GM21526 (cell line): ENCODE results near the gene ATP13A3.

Experiments used
- ATAC-seq: cut with Tn5 transposase; IDR thresholded peaks from one replicate; pipeline ENCODE4 v1.9.1; 2021; ENCODE audit warnings: moderate library complexity; ENCODE audit not compliant: unreplicated experiment, low FRiP score

The ATP13A3 gene

GRCh38 chr3:194446754-194447153 is 40.0 kb downstream of the ATP13A3 start:
- no peak for ATAC-seq

- no peak for ATAC-seq
These were observed 40.6 kb downstream of the ATP13A3 start for GRCh38 chr3:194446172-194446571.

GRCh38 chr3:194443901-194444300 is 42.9 kb downstream of the ATP13A3 start:
- no peak for ATAC-seq

GRCh38 chr3:194440756-194441155 is 46.0 kb downstream of the ATP13A3 start:
- no peak for ATAC-seq

- no peak for ATAC-seq
These were observed 46.8 kb downstream of the ATP13A3 start for GRCh38 chr3:194439881-194440550.

- no peak for ATAC-seq
These were observed 52.3 kb downstream of the ATP13A3 start for GRCh38 chr3:194434503-194434902.

- no peak for ATAC-seq
These were observed 55.2 kb downstream of the ATP13A3 start for GRCh38 chr3:194431554-194431953.

GRCh38 chr3:194425399-194425798 is 61.4 kb downstream of the ATP13A3 start:
- ATAC-seq, result no peak

GRCh38 chr3:194424953-194425352 is 61.8 kb downstream of the ATP13A3 start:
- no peak for ATAC-seq

- no peak for ATAC-seq
These were observed 62.4 kb downstream of the ATP13A3 start for GRCh38 chr3:194424373-194424772.

GRCh38 chr3:194423317-194423716 is 63.5 kb downstream of the ATP13A3 start:
- ATAC-seq, result no peak

- no peak for ATAC-seq
These were observed 64.6 kb downstream of the ATP13A3 start for GRCh38 chr3:194422188-194422587.

- no peak for ATAC-seq
These were observed 68.1 kb downstream of the ATP13A3 start for GRCh38 chr3:194418671-194419070.

GRCh38 chr3:194407423-194407822 is 79.4 kb downstream of the ATP13A3 start:
- no peak for ATAC-seq

- ATAC-seq, result no peak
These were observed 81.0 kb downstream of the ATP13A3 start for GRCh38 chr3:194405766-194406165.

GRCh38 chr3:194404365-194405140 is 82.2 kb downstream of the ATP13A3 start:
- ATAC-seq, result no peak

GRCh38 chr3:194401868-194402329 is 84.9 kb downstream of the ATP13A3 start:
- ATAC-seq, result no peak

- no peak for ATAC-seq
These were observed 85.5 kb downstream of the ATP13A3 start for GRCh38 chr3:194401346-194401745.

GRCh38 chr3:194399874-194400411 is 86.9 kb downstream of the ATP13A3 start:
- no peak for ATAC-seq

- ATAC-seq, result no peak
These were observed 87.6 kb downstream of the ATP13A3 start, which contains the start of gene GP5 for GRCh38 chr3:194399166-194399565. Gene GP5, minus strand, starts transcription at chr3:194399266. Its CDS starts 984 bp downstream, at chr3:194398282.

GRCh38 chr3:194397757-194398312 is 89.0 kb downstream of the ATP13A3 start:
- no peak for ATAC-seq
